Ecto neural progenitor cell (in vitro differentiated cells): ENCODE results near the gene BRAF.
"Not testable (repeated sequence)": the region's sequence is repeated elsewhere in the genome, so short reads cannot be mapped to it uniquely, and the experiment has no call there.

Source experiments
- DNase-seq: peaks from one replicate; pipeline ENCODE4 v3.0.0-alpha.2; 2018; ENCODE audit warnings: low spot score

BRAF gene

DNA sequence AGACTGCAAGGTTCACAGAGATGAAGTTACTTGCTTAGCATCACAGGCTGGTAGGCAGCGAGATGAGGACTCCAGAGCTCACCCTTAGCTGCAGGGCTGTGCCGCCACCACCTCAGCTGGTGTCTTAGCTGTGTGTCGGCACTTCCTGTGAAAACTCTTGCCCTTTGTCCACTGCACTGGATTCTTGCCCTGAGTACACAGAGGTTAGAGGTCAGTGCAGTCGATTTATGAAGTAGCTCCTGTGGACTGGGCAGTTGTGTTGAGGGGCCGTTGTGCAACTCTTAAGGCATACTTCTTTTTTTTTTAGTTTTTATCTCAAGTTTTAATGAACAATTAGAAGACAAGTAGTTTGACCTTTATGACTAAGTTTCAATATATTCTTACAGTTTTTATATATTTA, 217.6 kb downstream of the BRAF start:
- peak; percentile 26 for DNase-seq

DNA sequence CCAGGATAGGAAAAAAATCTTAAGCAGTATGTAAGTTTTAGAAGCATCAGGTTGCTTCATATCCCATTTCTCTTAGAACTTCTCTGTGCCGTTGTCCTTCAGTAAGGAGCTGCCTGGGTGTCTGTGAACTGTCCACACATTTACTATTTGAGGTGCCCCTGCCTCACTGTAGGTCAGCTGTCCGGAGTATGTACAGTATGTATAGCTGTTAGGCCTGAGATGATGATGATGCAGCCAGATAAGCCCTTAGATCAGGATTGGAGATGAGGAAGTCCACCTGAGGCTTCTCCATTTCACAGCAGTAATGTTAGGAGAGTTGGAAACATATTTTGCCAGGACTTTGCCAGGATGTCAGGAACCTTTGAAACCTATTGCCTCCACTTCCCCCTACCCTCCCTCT, 220.5 kb downstream of the BRAF start:
- DNase-seq, result peak; percentile 3

DNA sequence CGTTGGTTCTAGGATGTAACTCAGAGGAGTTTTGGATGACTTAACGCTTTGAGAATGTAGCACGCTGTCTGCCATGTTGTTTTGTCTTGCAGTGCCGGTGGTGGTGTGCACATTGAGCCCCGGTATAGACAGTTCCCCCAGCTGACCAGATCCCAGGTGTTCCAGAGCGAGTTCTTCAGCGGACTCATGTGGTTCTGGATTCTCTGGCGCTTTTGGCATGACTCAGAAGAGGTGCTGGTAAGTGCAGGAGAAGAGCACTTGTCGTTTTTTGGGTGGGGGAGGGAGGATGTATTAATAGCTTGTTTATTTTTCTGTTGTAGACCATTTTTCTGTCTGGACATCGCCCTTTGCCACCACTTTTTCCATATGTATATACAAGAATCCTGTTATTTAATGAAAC, 222.0 kb downstream of the BRAF start:
- peak; percentile 29 for DNase-seq

DNA sequence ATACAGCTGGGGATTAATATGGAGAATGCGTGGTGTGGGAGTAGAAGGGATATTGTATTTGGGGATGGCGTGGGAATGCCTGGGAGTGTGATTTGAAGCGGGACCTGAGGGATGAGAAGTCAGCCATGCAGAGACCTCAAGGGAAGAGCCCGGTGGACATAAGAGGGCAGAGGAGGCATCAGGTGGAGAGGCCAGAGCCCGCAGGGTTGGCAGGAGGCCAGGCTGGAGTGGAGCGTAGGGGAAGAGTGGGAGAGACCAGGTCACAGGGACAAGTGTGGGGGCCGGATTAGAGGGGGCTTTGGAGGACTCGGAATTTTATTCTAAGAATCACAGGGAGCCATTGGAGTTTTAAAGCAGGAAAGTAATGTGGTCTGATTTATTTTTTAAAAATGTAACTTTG, 226.3 kb downstream of the BRAF start:
- no peak for DNase-seq

DNA sequence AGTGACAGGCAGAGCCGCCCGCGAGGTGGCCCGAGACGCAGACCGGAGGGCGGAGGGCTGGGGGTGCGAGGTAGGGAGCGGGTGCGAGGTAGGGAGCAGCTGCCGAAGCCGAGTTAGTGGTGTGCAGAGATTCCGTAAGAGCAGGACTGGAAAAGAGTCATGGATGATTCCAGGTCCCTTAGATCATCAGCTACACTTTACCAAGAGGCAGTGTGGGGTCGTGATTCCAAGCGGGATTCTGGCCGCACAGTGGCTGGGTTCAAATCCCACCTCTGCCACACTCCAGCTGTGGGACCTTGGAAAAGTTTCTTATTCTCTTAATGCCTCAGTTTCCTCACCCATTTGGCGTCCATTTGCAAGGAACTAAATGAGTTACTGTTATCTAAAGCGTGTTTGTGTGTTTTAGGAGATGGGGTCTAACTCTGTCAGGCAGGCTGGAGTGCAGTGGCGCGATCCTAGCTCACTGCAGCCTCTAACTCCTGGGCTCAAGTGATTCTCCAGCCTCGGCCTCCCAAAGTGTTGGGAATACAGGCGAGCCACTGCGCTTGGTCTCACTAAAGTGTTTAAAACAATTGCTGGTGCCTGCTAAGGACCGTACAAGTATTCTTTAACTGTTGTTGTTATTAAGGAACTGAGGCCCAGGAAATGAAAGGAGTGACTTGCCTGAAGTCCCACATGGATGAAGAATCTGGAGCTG, 227.1 kb downstream of the BRAF start:
- no peak for DNase-seq

DNA sequence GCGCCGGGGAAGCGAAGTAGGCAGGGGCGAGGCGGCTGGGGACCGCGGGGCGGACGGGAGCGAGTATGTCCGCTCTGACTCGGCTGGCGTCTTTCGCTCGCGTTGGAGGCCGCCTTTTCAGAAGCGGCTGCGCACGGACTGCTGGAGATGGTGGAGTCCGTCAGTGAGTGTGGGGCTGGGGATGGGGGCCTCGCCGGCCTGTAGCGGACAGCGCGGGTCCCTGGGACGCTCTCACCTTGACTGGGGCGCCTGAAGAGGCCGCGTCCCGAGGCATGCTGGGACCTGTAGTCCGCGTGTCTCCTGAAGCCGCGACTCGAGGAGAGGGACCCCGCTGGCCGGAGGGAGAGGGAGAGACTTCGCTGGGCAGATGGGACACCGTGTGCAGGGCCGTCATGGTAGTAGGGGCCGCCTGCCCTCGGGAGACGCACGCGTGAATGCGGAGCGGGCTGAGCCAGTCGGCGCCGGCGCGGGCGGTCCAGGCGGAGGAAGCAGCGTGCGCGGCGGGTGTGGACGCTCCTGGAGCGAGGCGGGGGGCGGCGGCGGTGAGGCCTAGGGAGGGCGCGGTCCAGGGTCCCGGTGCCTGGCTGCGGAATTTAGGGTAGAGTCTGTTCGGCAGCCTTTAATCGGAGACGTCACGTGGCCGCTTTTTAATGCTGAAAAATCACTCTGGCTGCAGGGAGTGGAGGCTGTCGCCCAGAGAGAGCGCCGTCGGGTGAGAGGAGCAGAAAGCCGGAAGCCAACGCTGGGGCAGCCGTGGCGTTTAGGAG, 227.9 kb downstream of the BRAF start, which contains the start of gene NDUFB2:
TSS of gene NDUFB2 (plus strand) at position 29 of the 767 bp plus-strand sequence. CDS start at position 66, 37 bp downstream.
- DNase-seq, result peak; percentile 90

DNA sequence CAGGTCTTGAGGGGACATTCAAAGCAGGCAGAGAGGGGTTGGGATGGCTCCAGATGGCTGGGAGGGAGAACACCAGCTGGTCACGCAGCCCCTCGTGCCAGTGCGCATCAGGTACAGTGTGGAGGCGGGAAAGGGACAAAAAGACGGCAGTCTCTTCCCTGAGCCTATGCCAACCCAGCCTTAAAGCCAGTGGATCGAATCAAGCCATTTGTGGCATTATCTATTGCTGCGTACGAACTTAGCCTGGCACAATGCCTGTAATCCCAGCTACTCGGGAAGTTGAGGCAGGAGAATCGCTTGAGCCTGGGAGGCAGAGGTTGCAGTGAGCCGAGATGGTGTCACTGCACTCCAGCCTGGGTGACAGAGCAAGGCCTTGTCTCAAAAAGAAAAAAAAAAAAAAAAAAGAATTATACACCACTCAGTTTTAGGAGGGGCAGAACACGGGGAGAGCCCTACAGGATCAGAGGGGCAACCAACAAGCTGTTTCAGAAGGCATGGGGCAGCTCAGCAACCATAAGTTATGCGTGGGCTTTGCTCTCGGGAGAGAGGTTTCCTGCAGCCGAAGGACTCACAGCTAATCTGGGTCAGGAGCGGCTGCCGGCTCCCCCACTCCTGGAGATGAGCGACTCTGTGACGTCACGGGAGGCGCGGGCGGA, 228.6 kb downstream of the BRAF start:
- DNase-seq, result peak; percentile 97

DNA sequence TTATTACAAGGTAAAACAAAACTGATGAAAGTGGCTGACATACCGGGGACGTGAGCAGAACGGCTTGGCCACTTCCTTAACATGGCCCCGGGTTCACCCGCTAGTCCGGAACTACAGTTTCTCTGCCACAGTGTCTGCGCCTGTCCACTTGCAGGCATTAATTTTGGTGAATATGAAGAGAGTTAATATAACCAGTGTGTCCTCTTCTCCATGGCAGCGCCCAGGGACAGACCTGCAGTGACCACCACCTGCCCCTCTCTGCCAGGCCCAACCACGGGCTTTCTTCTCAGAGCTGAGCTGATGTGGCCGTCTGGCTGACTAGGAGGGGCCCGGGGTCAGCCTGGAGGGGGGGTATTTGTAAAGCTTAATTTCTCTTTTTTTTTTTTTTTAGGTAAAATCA, 229.3 kb downstream of the BRAF start:
- DNase-seq, result no peak

DNA sequence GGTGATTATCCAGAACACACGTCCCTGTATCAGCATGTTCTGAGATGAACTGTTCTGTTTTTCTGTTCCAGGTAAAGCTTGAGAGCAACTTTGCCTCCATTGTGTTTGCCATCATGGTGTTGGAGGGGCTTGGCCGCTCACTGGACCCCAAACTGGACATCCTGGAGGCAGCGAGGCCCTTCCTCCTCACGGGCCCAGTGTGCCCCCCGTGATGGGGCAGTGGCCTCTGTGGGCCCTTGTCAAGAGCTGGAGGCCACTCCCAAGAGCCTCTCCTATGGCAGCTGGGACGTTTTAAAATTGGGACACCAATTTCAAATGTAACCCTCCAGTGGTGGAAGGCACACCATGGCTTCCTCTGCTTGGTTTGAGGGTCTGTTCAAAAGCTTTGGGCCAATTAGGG, 230.1 kb downstream of the BRAF start:
- DNase-seq, result no peak

DNA sequence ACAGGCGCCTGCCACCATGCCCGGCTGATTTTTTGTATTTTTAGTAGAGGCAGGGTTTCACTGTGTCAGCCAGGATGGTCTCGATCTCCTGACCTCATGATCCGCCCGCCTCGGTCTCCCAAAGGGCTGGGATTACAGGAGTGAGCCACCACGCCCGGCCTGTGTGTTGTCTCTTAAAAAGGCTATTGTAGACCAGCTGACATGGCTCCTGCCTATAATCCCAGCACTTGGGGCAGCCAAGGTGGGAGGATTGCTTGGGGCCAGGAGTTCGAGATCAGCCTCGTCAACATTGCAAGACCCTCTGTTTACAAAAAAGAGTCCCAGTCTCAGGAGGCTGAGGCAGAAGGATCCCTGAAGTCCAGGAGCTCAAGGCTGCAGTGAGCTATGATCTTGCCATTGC, 230.9 kb downstream of the BRAF start:
- DNase-seq, result not testable (repeated sequence)

DNA sequence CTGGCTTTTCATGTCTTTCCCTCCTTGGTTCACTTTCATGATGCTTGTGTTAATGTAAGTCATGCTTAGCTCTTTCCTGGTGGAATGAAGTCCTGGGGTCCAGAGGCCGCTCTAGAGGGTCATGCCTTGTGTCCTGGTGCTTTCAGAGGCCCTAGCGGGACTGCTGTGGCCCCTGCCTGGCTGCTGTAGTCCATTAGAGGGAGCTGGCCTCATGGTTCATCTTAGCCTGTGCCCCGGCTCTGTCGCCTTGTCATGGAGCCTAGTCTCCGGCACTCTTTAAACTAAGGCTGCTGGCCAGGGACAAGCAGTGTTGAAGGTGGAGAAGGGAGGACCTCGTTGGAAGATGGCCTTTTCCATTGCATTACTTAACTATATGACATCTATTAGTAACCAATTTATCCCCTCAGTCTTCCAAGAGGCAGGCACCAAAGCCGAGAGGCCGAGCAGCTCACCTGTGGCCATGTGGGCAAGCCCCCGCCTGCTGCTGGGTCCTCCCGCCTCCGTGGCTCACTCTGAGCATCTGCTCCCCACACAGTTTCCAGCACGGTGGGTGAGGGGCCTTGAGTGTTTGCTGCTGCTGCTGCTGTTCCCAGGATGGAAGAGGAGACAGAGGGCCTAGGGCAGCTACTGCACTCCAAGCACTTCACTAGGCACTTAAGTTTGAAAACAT, 233.2 kb downstream of the BRAF start:
- no peak for DNase-seq

DNA sequence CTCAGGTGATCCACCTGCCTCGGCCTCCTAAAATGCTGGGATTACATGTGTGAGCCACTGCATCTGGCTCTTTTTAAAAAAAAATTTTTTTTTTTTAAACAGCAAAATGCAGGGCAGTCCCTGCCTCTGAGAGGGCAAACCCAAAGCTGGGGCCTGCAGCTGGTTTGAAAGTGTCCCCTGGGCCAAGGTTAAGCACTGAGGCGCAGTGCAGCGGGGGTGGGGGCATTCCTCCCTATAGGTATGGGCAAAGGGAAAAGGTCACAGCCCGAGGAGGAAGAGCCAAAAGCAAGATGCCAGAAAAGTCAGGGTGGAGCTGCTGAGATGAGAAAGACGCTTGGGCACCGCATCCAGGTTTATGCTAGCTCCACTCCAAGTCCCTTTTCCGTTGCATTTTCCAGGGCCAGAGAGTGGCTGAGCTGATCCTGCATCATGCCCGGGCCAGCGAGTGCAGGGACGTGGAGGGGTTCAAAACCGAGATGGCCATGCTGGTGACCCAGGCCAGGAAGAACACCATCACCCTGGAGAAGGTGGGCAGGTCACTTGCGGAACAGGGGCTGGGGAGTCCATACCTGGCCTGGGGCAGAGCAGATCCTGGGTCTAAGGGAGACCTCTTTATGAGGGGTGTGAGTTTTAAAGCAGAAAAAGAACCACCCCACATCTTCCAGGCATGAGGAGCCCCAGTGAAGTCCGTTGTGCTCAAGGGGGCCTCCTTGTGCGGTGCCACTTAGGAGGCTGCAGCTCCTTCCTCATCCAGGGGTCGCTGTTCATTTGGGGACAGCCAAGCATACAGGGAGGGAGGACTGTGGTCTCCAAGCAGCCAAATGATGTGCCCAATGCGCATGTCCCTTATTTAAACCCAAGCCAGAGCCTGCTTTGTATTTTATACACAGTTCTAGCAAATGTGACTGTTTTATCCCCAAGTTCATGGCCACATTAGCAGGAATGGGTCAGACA, 235.3 kb downstream of the BRAF start:
- no peak for DNase-seq

DNA sequence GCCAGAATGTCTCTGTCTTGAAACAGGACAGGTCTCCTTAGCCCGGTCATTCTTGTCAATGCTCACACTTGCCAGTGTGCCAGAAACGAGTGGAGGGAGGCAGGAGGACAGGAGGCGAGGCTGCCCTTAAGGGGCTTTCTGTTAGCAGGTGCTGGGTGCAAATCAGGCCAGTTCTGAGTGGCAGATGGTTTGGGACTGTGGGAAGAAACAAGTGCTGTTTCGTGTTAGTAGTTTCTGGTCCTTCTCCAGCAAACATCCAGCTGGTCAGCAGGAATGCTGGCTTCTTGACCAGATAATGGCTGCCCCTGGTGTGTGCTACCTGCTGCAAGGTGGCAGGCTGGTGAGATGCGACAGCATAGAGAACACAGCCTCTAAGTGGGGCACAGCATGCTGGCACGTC, 236.4 kb downstream of the BRAF start:
- no peak for DNase-seq

DNA sequence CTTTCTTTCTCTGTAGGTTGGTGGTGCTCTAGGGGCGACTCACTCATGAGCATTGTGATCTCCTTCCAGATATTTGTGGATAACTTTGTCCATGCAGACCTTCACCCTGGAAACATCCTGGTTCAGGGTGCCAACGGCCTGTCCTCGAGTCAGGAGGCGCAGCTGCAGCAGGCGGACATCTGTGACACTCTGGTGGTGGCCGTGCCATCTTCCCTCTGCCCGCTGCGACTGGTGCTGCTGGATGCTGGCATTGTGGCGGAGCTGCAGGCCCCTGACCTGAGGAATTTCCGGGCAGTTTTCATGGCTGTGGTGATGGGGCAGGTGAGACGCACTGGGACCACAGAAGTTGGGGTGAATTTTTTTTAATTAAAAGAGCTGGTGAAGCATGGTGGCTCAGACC, 237.8 kb downstream of the BRAF start:
- no peak for DNase-seq

DNA sequence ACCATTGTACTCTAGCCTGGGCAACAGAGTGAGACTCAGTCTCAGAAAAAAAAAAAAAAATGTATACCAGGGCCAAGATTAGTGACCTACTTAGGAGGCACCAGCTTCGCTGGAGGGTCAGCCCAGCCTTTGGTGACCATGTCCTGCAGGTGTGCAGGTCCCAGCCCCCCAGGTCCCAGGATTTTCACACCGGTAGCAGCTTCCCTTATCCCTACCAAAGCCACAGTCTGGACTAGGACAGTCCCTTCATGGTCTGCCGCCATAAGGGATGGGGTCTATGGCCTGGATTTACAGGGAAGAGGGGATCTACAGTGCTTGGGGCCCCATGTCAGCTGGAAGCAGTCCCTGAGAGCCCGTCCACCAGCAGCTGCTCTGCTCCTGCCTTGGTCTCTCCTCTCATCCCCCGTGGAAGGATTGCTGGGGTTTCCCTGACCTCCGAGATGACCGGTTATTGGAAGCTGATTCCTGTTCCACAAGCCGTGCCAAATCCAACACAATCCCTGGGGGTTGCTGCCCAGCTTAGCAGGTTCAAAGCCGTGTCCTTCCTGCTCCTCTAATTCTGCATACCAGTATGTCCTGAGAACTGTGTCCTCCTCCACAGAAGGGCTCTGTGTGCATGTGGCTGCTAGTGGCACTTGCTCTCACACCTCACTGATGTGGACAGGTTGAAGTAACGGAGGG, 239.2 kb downstream of the BRAF start:
- no peak for DNase-seq

DNA sequence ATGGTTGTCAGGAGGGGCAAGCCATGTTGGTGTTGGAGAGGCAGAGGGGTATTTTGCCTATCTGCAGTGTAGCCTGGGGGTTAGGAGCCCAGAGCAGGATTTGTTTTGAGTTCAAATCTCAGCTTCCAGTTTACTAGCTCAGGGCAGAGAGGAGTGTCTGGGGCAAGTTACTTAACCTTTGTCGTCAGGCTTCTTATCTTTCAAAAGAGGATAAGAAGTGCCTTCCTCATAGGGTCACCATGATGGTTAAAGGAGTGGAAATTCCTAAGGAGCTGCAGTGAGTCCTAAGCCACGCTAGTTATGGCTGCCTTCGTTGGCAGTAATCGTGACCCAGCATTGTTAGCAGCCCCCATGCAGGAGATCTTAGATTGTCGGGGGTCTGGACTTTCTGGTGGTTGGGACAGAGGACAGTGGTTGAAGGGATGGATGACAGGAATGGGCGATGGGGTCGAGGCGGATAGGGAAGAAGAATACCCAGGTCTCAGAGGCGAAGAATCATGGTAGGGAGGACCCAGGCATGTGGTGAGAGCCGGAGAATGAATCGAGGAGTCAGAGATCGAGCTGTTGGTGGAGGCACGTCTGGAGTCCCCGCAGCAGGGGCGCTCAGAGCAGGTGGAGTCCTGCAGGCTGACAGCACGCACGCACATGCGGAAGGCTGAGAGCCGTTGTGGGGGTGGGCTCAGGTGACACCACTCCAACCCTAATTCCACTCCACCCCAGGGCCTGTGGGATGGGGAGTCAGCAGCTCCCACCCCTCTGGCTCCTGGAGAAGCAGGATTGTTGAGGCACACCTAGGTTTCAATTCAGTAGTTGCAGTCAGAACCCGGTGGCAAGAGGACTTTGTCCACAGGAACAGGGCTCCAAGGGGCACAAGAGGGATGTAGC, 240.4 kb downstream of the BRAF start:
- no peak for DNase-seq

DNA sequence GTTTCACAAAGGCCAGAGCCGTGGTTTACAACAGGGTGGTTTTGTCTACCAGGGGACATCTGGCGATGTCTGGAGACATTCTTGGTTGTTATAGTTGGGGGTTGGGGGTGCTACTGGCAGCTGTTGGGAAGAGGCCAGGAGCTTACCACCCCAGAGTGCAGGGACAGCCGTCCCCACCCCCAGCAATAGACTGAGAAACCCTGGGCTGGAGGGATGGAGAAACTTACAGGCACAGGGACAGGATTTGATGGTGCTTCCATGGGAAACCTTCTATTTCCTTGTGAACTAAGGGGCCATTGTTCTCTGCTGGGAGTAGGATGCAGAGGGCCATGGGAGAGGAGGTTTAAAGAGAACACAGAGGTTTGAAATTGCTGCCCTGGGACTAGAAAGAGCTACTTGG, 241.1 kb downstream of the BRAF start:
- DNase-seq, result no peak

DNA sequence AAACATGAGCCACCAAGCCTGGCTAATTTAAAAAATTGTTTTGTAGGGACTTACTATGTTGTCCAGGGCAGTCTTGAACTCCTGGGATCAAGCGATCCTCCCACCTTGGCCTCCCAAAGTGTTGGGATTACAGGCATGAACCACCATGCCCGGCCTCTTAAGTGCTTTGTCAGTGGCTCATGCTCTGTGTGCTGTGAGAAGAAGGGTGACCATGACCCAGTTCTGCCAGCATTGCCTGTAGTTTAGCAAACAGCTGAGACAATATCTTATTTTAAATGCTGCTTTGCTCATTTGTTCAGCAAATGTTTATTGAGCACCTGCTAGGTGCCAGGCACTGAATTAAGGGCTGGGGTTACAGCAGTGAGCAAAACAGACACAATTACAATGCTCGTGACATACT, 243.0 kb downstream of the BRAF start:
- no peak for DNase-seq

DNA sequence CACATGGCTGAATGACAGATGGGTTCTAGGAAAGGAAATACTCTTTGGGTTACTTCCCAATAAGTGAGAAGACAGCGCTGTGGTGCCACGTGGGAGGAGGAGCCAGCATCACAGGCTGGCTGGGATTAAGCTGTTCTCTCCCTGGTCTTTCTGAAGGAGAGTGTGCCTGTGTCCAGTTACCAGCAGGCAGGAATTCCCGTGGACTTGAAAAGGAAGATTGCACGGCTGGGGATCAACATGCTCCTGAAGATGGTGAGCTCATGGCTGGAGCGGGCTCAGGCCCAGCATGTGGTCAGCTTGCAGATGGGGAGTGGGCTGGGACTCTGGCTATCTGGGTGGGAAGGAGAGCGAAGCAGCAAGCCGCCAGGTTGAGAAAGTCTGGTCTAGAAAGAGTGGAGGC, 243.8 kb downstream of the BRAF start:
- no peak for DNase-seq

DNA sequence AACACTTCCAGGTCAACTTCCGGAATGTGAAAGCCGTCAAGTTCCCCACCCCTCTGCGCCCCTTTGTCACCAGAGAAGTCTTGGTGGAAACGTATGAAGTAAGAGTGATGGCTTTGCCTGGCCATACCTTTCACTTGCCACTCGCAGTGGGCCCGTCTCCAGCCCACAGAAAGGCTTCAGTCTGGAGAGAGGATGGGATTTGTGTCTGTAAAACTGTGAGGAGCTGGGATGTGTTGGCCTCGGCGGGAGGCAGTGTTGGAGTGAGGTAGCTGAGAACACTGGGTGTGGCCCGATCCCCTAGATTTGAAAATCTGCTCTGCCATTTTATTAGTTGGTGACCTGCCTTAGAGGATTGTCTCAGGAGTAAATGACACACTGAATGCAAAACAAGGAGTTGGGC, 245.5 kb downstream of the BRAF start:
- no peak for DNase-seq
